HUES48 (cell line): ENCODE measurements around the gene HOXA5.

Experiments
- H3K27ac ChIP-seq: one replicate; pipeline ENCODE4 v1.7.0; 2013; ENCODE audit warnings: low read depth, low read length, inconsistent platforms
- H3K27me3 ChIP-seq: 2 replicates; pipeline ENCODE4 v1.6.1; 2013; ENCODE audit warnings: mild to moderate bottlenecking, low read length; ENCODE audit not compliant: control insufficient read depth, insufficient read depth
- H3K36me3 ChIP-seq: 2 replicates; pipeline ENCODE4 v1.6.1; 2013; ENCODE audit warnings: low read length; ENCODE audit not compliant: control insufficient read depth, insufficient read depth
- H3K4me1 ChIP-seq: 2 replicates; pipeline ENCODE4 v1.6.1; 2013; ENCODE audit warnings: mild to moderate bottlenecking, low read length; ENCODE audit not compliant: control insufficient read depth, insufficient read depth
- H3K4me3 ChIP-seq: 2 replicates; pipeline ENCODE4 v1.5.1; 2013; ENCODE audit warnings: mild to moderate bottlenecking, low read depth, low read length
- H3K9ac ChIP-seq: 2 replicates; pipeline ENCODE4 v1.6.1; 2013; ENCODE audit warnings: mild to moderate bottlenecking, low read depth, low read length, moderate library complexity
- H3K9me3 ChIP-seq: 2 replicates; pipeline ENCODE4 v1.6.1; 2013; ENCODE audit warnings: low read length; ENCODE audit not compliant: control insufficient read depth, insufficient read depth

The HOXA5 gene

DNA sequence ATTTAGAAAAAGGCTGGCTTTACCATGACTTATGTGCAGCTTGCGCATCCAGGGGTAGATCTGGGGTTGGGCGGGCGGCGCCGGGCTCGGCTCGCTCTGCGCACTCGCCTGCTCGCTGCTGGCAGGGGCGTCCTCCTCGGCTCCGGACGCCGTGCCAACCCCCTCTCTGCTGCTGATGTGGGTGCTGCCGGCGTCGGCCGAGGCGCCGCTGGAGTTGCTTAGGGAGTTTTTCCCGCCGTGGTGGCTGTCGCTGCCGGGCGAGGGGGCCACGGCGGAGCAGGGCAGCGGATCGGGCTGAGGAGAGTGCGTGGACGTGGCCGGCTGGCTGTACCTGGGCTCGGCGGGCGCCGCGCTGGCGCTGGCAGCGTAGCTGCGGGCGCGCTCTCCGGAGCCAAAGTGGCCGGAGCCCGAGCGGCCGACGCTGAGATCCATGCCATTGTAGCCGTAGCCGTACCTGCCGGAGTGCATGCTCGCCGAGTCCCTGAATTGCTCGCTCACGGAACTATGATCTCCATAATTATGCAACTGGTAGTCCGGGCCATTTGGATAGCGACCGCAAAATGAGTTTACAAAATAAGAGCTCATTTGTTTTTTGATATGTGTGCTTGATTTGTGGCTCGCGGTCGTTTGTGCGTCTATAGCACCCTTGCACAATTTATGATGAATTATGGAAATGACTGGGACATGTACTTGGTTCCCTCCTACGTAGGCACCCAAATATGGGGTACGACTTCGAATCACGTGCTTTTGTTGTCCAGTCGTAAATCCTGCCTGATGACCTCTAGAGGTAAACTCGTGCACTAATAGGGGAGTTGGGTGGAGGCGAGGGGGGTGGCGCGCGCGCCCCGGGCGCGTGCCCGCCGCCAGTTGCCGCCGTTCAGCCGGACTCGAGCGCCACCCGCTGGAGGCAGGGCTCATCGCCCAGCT, at the start of gene HOXA5:
Gene HOXA5 (minus strand): TSS at position 659 of the 927 bp plus-strand sequence. CDS start 74 bp downstream, at position 585.
- Histone ChIP-seq H3K27me3 (peaks cover 100% of the 10 kb centered on the region), H3K4me1 (peaks cover 4% of the 10 kb centered on the region; the same call in 1 of the 2 replicates), H3K9me3 (no peaks in the 10 kb centered on the region), H3K36me3 (no peaks in the 10 kb centered on the region), H3K4me3 (peak within 1 kb of the TSS; percentile 60), H3K27ac (no peak within 1 kb of the TSS), H3K9ac (no peak within 1 kb of the TSS)

GRCh38 chr7:27192546-27193334, 49.3 kb upstream of the HOXA5 start:
- peaks cover 15% of the 10 kb centered on the region for H3K4me1 ChIP-seq
- no peaks in the 10 kb centered on the region for H3K36me3 ChIP-seq
- no peak overlapping the region for H3K27ac ChIP-seq
- H3K27me3 ChIP-seq, result peaks cover 100% of the 10 kb centered on the region
- no peaks in the 10 kb centered on the region for H3K9me3 ChIP-seq
- H3K9ac ChIP-seq, result no peak overlapping the region
- H3K4me3 ChIP-seq, result no peak overlapping the region

DNA sequence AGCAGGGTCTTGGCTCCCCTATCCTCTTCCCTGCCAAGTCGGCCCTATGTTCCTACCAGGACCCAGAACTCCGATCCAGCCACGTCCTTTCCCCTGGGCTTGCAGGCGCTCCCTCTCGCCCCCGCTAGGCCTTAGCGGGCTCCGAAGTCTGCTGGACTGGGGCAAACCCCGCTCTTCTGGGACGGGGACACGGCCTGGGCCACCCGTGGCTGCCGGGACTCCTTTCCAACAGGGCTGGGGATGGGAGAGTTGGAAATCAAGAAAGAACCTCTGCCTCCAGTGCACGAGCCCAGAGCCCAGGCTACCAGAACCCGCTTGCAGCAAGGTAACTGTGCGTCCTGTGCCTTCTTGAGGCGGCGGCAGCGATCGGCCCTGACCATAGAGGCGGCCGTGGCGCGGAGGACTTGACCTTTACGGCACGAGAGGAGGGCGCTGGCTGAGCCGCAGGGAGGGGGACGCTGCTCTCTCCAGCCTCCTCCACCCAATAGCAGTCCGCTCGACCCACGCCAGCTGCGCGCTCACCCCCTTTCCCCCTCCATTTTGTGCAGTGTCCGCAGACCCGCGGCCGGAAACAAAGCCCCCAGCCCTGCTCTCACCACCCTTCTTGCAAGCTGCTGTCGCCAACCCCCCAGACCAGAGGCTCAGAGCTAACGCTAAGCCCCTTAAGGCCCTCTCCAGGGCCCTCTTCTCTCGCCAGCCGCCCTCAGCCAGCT, 48.5 kb upstream of the HOXA5 start:
- H3K27me3 ChIP-seq, result peaks cover 100% of the 10 kb centered on the region
- no peak overlapping the region for H3K4me3 ChIP-seq
- no peak overlapping the region for H3K9ac ChIP-seq
- H3K36me3 ChIP-seq, result no peaks in the 10 kb centered on the region
- no peak overlapping the region for H3K27ac ChIP-seq
- H3K4me1 ChIP-seq, result peaks cover 22% of the 10 kb centered on the region
- no peaks in the 10 kb centered on the region for H3K9me3 ChIP-seq

- Histone ChIP-seq H3K27ac (no peak overlapping the region), H3K9me3 (no peaks in the 10 kb centered on the region), H3K4me3 (no peak overlapping the region), H3K36me3 (no peaks in the 10 kb centered on the region), H3K9ac (no peak overlapping the region), H3K27me3 (peaks cover 100% of the 10 kb centered on the region), H3K4me1 (peaks cover 29% of the 10 kb centered on the region)
Observed at GRCh38 chr7:27191161-27191731, 47.8 kb upstream of the HOXA5 start.

DNA sequence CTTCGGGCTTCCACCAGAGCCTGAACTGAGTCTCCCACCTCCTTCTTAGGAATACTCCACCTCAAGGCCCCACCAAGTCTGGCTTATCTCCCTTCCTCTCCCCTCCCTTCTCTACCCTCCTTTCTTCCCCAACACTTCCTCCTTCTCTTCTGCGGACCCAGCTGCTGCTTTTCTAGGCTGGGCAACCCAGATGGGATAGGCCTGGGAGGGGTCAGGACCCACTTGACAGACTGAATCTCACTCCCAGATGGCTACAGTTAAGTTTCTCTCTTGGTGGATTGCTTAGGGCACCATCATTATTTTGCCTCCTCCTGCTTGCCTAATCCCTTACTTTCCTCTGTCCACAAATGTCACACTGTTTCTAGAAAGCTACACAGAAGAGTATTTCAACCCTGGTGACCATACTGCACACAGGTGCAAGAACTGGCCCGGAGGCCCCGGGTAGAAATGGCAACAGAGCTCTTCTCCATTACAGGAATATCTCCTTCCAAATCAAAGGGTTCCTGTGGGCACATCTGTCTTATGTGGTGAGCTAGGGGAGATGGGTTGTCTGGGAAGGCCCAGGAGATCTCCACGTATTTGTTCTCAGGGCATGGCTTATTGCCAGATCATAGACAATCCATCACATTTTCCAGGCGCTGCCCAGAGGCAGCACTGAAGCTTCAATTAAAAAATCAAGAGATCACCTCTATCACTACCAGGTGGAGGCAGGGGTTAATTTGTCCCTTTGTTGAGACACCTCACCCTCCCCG, 46.7 kb upstream of the HOXA5 start:
- Histone ChIP-seq H3K9me3 (no peaks in the 10 kb centered on the region), H3K4me3 (no peak overlapping the region), H3K4me1 (peaks cover 39% of the 10 kb centered on the region), H3K27ac (no peak overlapping the region), H3K36me3 (no peaks in the 10 kb centered on the region), H3K9ac (no peak overlapping the region), H3K27me3 (peaks cover 100% of the 10 kb centered on the region)

- Histone ChIP-seq H3K9me3 (no peaks in the 10 kb centered on the region), H3K27ac (no peak overlapping the region), H3K4me3 (no peak overlapping the region), H3K36me3 (no peaks in the 10 kb centered on the region), H3K27me3 (peaks cover 100% of the 10 kb centered on the region), H3K4me1 (peaks cover 39% of the 10 kb centered on the region), H3K9ac (no peak overlapping the region)
Observed at GRCh38 chr7:27189295-27189996, 46.0 kb upstream of the HOXA5 start.

DNA sequence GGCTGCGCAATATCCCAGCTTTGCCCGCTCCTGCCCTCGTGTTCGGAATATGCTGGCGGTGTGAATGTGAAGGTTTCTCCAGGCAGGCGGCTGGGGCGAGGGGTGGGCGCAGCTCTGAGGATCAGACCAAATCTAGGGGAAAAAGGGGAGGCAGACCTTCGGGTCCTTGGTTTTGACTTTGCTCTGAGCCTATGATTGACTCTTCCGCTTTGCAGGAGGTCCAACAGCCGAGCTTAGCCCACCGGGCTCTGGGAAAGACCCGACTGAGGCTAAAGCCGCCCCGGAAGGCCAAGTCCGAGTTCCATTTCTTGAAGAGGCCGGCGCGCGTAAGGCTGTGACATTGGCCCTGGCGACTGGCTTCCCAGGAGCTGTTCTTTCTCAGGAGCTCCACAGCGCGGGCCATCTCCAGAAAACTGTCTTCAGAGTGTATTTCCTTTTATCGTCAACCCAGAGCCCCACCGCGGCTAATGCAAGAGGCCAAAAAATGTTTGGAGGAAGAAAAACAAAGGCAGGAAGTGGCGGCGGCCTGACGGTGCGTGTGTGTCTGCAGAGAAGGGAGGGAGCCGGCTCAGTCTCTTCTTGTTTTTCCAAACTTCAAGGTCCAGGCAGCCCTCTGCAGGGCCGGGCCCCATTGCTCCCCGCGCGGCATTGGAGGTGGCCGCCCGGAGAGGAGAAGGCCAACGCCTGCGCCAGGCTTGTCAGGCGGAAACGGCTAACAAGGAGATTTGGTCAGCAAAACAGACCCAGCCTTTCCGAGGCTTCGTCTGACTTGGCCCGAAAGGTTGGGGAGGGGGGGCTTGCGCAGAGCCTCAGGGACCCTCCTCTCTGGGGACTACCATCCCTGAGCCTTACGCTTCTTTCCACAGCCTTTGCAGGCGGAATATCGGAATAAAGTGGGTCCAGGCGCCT, 45.2 kb upstream of the HOXA5 start:
- Histone ChIP-seq H3K36me3 (no peaks in the 10 kb centered on the region), H3K27ac (no peak overlapping the region), H3K4me1 (peaks cover 39% of the 10 kb centered on the region), H3K27me3 (peaks cover 100% of the 10 kb centered on the region), H3K9ac (no peak overlapping the region), H3K4me3 (no peak overlapping the region; the same call in 1 of the 2 replicates), H3K9me3 (no peaks in the 10 kb centered on the region)

DNA sequence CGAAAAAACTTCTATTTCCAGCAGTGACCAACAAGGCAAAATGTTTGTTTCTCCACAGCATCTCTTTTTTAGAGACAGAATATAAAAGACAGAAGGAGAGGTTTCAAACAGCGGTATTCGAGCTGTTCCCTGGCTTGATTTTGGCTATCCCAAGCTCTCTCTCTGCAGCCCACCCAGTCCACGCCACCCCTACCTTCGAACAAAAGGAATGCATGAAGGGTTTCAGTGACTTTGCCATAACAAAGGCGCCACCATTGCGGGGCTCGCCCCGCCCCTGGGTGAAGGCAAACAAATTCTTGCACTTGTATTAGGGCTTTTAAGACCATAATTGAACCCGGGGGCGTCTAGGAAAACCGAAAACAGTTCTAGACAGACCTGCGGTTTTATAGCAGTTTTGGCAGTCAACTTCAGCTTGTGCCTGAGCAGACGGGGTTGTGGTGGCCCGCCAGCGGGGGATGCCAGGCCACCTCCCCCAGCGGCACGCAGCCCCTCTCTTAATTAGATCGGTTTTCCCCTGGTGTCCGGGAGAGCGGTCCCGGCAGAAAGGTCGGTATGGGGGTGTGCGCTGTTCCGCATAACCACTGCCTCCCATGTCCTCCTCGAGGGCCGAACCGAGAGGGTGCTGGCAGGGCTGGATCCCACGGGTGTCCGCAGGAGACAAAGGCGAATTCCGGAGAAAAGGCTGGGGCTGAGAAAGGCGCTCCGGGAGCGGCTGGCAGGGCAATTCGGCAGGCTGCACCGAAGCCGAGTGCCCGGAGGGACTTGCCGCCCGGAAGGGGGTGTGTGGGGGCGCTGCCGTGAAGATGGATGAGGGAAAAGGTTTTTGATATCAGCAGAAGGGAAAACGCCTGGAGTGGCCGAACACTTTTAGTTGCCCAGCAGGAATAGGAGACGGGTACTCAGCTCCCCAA, 44.2 kb upstream of the HOXA5 start:
- no peak overlapping the region for H3K9ac ChIP-seq
- peaks cover 42% of the 10 kb centered on the region for H3K4me1 ChIP-seq
- no peak overlapping the region for H3K4me3 ChIP-seq
- H3K27ac ChIP-seq, result no peak overlapping the region
- H3K36me3 ChIP-seq, result no peaks in the 10 kb centered on the region
- no peaks in the 10 kb centered on the region for H3K9me3 ChIP-seq
- H3K27me3 ChIP-seq, result peaks cover 100% of the 10 kb centered on the region
